Renal pelvis (tissue), 12 donors: ENCODE results near the gene CATSPERE. TPM values are rescaled to one million over a fixed set of nuclear protein-coding genes. Genes with fewer than 3 reads are reported as not detected.
A peak's percentile ranks its signal among the peaks of the same experiment; 100 is the strongest.

Experiments used
- DNase-seq: peaks from one replicate; pipeline ENCODE4 v3.0.0-alpha.2; 2013
- long read RNA-seq, 16 experiments: transcript quantifications; one replicate each; lab custom pipeline, GENCODE V29; 2026
- polyA plus RNA-seq, 3 donors: library from polyadenylated mRNA; unstranded; fragments of 120-200 nt; gene quantifications; one replicate each; pipeline ENCODE4 v1.2.1, GENCODE V29; 2013; ENCODE audit not compliant: insufficient read length in 3 of 3

CATSPERE gene
- 1 to 10 TPM; 1.5 to 1.8 (median 1.6) TPM for polyA plus RNA-seq
- long read RNA-seq, donor 1, result 0 reads
- long read RNA-seq, donor 2, result 0 reads
- long read RNA-seq, donor 3, result 0 reads
- long read RNA-seq, donor 4, result 0 reads
- long read RNA-seq, donor 5, result 0 reads
- long read RNA-seq, donor 6, result 0 reads
- long read RNA-seq, donor 7, result 0 reads
- long read RNA-seq, donor 8, result 0 reads
- long read RNA-seq, donor 9, result 0 reads
- long read RNA-seq, donor 10, result 0 reads
- long read RNA-seq, donor 11, result 0 reads
- long read RNA-seq, donor 12, result 0 reads
- long read RNA-seq, donor 13, result 0 reads
- long read RNA-seq, donor 14, result 0 reads
- long read RNA-seq, donor 15, result 0 reads
- long read RNA-seq, donor 16, result 0 reads

DNA sequence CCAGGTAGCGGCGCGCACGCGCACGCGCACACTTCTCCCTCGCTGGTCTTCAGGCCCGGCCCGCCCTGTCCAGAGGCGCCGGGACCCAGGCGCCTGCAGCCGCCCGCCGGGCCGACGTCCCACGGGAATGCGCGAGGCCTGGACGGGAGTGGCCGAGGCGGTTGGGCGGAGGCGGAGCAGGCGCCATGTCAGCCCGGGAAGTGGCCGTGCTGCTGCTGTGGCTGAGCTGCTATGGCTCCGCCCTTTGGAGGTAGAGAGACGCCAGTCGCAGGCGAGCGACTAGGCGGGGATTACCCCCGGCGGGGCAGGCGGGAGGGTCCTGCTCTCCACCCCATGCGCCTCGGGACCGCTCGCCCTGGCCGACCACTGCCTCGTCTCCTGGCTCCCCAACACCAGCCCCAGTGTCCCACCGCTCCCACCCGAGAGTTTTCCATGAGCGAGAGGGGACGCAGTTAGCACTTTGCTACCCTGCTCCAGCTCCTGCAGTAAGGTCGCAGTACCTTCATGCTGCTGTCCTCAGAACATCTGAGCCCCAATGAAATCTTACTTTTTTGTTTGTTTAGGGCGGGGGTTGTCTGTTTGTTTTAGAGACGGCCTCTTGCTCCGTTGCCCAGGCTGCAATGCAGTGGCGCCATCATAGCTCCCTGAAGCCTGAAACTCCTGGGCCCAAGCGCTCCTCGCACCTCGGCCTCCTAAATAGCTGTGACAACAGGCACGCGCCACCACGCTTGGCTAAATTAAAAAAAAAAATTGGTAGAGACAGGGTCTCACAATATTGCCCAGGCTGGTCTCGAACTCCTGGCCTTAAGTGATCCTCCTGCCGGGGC lies at the start of gene CATSPERE:
Gene CATSPERE (plus strand): TSS at position 29 of the 827 bp plus-strand sequence. CDS start 157 bp downstream, at position 186.
- peak; percentile 86 for DNase-seq

DNA sequence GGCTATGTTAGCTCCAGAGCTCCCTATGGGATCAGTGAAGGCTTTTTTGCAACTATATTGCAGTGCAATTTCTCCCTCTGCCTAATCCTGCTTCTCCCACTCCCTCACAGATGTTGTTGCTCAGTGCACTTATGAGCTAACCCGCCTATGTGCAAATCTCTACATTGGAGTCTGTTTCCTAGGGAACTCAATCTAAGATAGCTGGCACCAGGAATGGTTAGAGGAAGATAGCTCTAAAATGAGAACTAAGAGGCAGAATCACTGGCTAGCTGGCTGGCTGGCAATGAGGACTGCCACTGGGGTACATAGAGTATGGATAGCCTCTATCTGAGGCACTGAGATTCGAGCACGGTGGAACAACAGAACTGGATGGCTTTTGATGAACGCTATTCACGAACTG lies 48.9 kb upstream of the CATSPERE start:
- DNase-seq, result no peak

DNA sequence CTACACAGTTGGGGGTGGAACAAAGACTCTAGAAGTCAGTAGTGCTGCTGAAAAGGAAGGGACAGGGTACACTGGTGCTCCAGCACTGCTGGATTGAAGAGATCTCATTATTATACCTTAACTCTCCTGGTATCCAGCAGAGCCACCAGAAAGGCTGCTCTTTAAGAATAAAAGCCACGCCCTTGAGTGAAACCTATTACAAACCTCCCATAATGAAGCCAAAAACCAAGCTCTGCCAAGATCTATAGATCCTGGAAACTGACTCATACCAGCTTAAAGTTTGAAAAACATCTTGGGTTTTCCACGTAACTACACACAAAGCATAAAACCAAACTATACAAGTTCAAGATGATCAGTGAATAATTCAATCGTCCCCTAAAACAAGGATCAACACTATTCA lies 47.3 kb upstream of the CATSPERE start:
- no peak for DNase-seq

GRCh38 chr1:244414543-244414942 lies 46.5 kb upstream of the CATSPERE start:
- no peak for DNase-seq

DNA sequence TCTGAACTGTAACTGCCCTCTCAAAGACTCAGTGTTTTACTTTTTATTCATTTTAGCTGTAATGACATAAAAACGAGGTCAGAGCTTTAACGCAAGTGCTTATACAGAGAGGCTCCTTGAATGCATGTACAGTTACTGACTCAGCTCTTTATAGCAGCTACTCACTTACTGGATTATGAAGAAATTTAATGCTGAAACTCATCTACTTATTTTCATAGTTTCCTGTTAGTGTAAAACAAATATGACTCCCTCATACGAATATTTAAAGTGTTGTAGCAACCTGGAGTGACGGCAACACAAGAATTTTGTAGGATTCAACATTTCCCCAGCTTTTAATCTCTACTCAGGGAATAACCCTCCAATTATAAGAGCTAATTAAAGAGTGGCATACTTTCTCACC lies 42.0 kb upstream of the CATSPERE start:
- DNase-seq, result no peak

DNA sequence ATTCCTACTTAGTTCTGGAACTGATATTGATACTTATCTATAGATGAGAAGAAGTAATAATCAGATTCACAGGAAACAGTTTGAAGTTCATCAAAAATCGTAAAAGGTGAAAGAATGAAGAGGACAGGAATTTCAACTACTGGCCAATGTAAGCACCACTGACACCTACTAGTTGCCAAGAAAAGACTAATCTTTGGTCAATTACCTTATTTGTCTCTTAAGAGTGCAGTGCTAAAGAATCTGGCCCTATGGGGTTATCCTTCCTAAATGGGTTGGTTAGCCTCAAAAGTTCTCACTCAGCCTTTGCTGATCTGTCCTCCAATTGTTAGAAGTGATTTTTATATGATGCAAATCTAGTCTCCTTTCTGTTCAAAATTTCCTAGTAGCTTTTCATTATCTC lies 38.9 kb upstream of the CATSPERE start:
- DNase-seq, result no peak

DNA sequence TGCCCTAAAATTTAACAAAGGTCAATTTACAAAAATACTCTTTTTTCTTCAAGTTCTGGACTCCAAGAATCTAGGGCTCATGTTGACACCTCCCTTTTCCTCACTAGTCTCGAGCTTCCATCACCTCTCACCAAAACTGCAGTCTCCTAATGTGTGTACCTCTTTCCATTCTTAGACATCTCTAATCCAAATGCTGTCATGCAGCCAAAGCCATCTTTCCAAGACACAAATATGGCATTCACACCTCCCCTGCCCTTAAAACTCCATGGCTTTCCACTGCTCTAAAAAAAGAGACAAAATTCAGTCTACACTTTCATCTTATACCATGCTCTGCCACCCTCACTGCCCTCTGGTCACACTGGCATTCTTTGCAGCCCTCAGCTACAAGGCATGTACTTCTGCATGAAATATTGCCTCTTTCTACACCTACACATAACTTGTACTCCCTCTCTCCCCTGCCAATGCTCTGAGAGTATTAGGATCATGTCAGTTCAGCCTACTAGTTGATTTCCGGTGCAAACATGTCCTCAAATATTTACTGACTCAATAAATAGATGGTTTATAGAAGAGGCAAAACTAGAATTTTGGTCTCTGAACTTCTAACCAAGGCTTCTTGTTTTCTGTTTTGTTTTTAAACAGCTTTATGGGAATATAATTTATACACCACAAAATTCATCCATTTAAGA lies 36.3 kb upstream of the CATSPERE start:
- DNase-seq, result no peak

DNA sequence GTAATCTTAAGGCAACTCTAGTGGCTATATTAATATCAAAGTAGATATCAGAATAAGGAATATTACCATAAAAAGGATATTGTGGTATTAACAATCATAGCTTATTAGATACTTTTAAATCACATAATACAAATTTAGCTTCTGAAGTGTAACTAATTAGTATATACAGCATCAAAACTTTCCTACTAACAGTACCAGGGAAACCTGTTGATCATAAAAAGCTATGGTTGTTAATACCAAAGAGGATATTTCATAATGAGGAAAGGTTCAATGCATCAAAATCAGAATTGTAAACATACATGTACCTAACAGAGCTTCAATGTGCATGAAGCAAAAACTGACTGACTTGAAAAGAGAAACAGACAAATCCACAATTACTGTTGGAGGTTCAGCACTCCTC lies 33.4 kb upstream of the CATSPERE start:
- no peak for DNase-seq

DNA sequence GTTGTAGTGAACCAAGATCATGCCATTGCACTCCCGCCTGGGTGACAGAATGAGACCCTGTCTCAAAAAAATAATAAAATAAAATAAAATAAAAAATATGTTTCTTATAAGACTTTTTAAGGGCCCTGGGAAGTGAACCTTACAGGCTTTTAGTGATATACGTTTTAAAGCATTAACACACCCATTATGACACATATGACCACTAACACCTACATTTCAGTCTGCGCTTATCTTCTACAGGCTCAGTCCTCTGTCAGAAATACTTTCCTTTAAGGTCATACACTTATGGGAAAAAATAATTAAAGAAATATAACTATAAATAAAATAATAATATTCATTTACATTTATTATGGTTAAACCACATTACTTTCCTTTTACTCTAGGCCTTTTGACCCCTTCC lies 31.3 kb upstream of the CATSPERE start:
- DNase-seq, result no peak

DNA sequence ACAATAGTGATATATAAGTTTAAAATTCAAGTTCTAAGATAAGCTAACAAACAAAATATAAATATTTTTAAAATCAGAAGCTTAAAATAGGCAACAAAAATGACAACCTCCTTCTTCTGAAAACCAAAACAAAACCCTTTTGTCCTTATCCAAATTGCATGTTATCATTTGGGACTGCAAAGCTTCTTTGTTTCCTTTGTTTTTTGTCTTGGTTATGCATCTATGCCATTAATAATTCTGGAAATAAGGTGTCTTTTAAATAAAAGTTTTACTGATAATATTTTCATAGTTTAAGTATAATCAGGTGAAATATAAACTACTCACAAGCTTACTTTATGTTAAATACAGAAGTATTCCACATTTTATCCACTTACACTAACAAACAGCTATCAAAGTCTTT lies 29.9 kb upstream of the CATSPERE start:
- DNase-seq, result no peak

- no peak for DNase-seq
Measured at GRCh38 chr1:244435562-244436205, 25.4 kb upstream of the CATSPERE start.

DNA sequence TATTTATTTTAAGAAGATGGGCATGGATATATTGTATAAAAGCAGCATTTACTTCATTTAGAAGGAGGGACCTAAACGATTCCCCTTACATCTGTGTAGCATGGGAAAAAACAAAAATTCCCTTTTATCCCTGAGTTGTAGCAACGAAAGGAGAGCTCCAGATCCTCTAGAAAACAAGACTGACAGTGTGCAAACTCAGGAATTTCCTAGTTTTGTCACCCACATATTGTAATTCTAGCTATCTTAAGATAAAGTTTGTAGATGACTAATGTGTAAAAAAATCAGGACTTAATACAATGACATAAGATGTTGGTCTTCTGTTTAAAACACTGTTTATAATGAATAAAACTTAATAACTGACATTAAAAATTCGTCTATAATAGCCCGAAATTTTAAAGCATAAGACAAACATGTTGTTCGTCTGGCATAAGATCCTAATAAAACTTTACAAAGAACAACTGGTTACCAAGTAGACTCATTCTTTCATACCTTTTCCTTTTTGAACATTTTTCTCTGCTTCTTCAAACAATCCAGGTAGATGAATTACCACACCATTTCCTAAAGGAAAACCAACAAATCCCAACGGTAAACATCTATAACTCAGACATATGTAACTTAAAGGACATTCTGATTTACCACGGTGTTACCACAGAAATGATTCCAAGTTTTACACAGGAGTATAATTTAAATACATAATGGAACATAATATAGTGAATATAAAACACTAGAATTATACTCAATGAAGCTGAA lies 24.6 kb upstream of the CATSPERE start:
- DNase-seq, result no peak

DNA sequence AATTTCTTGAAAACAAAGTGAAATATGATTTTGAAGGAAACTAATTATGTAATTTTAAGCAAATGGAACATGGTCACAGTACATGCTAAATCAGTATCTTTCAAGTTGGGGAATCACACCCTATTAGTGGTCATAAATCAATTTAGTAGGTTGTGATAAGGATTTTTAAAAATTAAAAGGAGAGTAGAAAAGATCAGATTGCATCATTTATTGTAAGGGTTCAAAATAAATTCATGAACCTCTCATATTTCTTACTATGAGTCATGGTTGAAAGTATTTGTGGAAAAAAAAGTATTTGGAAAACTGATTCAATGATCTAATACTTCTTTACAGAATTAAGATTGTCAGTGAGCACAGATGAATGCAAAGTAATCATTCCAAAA lies 24.0 kb upstream of the CATSPERE start:
- DNase-seq, result no peak

DNA sequence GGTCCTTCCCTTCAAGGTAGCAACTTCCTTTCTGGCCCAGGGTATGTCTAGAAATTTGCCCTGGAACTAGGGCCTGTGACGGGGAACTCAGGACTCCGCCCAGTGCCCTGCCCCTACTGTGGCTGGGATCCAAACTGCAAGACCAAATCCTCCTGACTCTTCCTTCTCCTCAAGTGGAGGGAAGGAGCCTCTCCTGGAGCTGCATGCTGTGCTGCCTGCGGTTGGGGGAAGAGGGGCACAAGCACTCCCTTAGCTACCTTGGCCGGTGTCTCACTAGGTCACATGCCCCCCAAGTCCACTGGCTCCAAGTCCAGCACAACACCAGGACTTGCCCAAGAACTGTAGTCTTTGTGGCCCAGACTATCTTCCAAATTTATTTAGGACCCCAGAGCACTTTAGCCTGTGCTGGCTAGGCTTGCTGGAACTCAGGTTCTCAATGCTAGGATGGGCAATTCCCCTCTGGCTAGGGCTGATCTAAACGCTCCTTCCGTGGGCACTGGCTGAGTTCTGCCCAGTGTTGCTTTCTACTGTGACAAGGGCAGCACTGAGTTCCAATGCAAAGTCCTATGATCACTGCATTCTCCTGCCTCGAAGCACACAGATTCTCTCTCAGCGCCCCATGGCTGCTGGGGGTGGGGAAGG lies 21.6 kb upstream of the CATSPERE start:
- DNase-seq, result no peak

- no peak for DNase-seq
Measured at GRCh38 chr1:244442850-244443249, 18.2 kb upstream of the CATSPERE start.

DNA sequence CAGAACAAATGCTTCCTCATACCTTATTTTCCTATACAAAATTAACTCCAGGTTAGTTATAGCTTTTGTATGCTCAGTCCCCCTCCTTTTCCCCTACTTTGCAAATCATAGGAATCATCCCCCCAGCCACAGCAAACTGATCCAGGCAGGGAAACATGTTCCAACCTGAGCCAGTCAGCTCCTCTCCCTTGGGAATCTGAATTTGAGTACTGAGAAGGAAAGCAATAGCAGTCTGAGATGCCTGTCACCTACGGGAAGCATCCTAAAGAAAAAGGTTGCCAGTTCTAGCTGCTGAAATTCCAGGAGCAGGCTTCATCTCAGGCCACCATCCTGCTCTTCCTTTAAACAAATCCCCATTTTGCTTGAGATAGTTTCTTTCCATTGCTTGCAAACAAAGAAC lies 16.2 kb upstream of the CATSPERE start:
- no peak for DNase-seq

- no peak for DNase-seq
Measured at GRCh38 chr1:244445320-244446181, 15.5 kb upstream of the CATSPERE start.

DNA sequence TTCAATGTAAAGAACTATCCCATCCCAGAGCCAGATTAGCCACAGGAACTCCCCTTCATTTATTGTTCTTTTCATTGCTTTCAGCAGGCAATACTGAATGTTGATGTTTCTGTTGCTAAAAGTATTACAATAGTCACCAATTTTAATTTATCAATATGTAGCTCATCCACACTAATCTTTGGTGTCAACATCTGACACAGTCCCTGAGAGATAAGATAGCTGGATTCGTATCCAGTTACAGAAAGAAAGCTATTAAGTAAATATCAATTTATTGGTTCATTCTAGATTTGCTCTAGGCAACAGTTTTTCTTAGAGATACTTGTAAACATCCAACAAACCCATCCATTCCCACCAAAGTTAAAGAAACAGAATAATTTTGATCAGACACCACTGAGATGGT lies 14.0 kb upstream of the CATSPERE start:
- no peak for DNase-seq

DNA sequence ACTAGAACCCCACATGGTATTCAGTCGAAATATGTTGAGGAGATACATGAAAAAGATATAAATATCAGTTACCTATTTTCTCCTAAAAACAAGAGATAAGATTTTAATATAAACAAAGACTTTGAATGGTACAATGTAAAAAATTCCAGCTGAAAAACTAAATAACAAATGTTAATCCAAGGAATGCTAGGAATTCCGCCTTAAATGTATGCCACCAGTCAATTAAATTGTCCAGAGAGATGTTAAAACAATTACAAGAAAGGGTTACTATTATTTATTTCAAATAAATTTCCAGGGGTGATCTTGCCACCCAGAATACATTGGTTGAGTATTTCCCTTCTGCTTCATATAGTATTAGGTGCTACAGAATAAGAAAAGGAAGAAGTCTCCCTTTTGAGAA lies 13.5 kb upstream of the CATSPERE start:
- no peak for DNase-seq
